Measurements from ENCODE around the gene HPN. TPM values are rescaled to one million over a fixed set of nuclear protein-coding genes. Genes with fewer than 3 reads are reported as not detected.

Gene HPN
- total and polyA plus RNA-seq, 2 of the 13 experiments (the other 11 are each of a cell fraction or from before 2014, with no cell fraction given) = 46.7 to 261 TPM

DNA sequence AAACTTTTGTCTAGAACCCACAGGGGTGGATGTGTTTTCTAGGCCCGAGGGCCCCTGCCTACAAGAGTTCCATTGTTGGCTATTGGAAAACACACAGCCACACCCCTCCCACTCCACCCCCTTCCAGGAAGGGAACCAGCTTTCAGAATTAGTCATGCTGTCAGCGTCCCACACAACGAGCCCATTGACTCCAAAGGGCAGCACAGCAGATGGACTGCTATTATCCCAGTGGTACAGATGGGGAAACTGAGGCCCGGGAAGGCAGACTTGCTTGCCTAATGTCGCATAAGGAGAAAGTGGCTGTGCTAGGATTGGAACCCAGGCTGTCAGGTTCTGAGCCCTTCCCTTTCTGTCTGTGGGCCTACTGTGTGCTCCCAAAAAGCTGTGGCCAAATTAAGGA, 66.0 kb downstream of the HPN start (continued):
- TF ChIP-seq, protein P1, sequence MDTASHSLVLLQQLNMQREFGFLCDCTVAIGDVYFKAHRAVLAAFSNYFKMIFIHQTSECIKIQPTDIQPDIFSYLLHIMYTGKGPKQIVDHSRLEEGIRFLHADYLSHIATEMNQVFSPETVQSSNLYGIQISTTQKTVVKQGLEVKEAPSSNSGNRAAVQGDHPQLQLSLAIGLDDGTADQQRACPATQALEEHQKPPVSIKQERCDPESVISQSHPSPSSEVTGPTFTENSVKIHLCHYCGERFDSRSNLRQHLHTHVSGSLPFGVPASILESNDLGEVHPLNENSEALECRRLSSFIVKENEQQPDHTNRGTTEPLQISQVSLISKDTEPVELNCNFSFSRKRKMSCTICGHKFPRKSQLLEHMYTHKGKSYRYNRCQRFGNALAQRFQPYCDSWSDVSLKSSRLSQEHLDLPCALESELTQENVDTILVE (CRISPR knock-in tag; IDR thresholded peaks at IDR 0.05) = no peak
- TF ChIP-seq, protein P2, sequence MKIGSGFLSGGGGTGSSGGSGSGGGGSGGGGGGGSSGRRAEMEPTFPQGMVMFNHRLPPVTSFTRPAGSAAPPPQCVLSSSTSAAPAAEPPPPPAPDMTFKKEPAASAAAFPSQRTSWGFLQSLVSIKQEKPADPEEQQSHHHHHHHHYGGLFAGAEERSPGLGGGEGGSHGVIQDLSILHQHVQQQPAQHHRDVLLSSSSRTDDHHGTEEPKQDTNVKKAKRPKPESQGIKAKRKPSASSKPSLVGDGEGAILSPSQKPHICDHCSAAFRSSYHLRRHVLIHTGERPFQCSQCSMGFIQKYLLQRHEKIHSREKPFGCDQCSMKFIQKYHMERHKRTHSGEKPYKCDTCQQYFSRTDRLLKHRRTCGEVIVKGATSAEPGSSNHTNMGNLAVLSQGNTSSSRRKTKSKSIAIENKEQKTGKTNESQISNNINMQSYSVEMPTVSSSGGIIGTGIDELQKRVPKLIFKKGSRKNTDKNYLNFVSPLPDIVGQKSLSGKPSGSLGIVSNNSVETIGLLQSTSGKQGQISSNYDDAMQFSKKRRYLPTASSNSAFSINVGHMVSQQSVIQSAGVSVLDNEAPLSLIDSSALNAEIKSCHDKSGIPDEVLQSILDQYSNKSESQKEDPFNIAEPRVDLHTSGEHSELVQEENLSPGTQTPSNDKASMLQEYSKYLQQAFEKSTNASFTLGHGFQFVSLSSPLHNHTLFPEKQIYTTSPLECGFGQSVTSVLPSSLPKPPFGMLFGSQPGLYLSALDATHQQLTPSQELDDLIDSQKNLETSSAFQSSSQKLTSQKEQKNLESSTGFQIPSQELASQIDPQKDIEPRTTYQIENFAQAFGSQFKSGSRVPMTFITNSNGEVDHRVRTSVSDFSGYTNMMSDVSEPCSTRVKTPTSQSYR (CRISPR knock-in tag; IDR thresholded peaks at IDR 0.05; ENCODE audit: borderline replicate concordance) = peak; percentile 59; the same call in 1 of the 2 replicates
- TF ChIP-seq HMGA1 (CRISPR knock-in tag; conservative IDR thresholded peaks at IDR 0.05) (no peak), ETV5 (CRISPR knock-in tag; IDR thresholded peaks at IDR 0.05; ENCODE audit: borderline replicate concordance) (peak; percentile 59; the same call in 1 of the 2 replicates), GTF2F1 (IDR thresholded peaks at IDR 0.05; ENCODE audit: low read length) (no peak), NR2F6 (IDR thresholded peaks at IDR 0.05) (no peak), NR2F6 (CRISPR knock-in tag; IDR thresholded peaks at IDR 0.05) (peak; percentile 63; the same call in 1 of the 2 replicates), CENPT (CRISPR knock-in tag; IDR thresholded peaks at IDR 0.05; ENCODE audit: low read depth) (no peak), ZMYM3 (CRISPR knock-in tag; IDR thresholded peaks at IDR 0.05) (peak; percentile 86), ZNF629 (CRISPR knock-in tag; conservative IDR thresholded peaks at IDR 0.05) (peak; percentile 96), ZNF644 (CRISPR knock-in tag; IDR thresholded peaks at IDR 0.05; ENCODE audit: low read depth) (peak; percentile 82), ZNF501 (CRISPR knock-in tag; IDR thresholded peaks at IDR 0.05) (peak; percentile 47; the same call in 1 of the 2 replicates), GATAD2A (CRISPR knock-in tag; IDR thresholded peaks at IDR 0.05) (peak; percentile 57), ZBTB20 (CRISPR knock-in tag; IDR thresholded peaks at IDR 0.05; ENCODE audit: borderline replicate concordance, low read depth) (no peak), SAP130 (CRISPR knock-in tag; IDR thresholded peaks at IDR 0.05; ENCODE audit: low read depth) (peak; percentile 75), FOXP1 (IDR thresholded peaks at IDR 0.05) (no peak), FOXP1 (CRISPR knock-in tag; IDR thresholded peaks at IDR 0.05) (peak; percentile 52), XRCC5 (optimal IDR thresholded peaks at IDR 0.05; ENCODE audit: low read length) (peak; percentile 67)
- TF ChIP-seq, protein P3, sequence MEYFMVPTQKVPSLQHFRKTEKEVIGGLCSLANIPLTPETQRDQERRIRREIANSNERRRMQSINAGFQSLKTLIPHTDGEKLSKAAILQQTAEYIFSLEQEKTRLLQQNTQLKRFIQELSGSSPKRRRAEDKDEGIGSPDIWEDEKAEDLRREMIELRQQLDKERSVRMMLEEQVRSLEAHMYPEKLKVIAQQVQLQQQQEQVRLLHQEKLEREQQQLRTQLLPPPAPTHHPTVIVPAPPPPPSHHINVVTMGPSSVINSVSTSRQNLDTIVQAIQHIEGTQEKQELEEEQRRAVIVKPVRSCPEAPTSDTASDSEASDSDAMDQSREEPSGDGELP (IDR thresholded peaks at IDR 0.05; ENCODE audit: borderline replicate concordance, low read depth) = peak; percentile 13; the same call in 1 of the 2 replicates
- TF ChIP-seq, protein P4, sequence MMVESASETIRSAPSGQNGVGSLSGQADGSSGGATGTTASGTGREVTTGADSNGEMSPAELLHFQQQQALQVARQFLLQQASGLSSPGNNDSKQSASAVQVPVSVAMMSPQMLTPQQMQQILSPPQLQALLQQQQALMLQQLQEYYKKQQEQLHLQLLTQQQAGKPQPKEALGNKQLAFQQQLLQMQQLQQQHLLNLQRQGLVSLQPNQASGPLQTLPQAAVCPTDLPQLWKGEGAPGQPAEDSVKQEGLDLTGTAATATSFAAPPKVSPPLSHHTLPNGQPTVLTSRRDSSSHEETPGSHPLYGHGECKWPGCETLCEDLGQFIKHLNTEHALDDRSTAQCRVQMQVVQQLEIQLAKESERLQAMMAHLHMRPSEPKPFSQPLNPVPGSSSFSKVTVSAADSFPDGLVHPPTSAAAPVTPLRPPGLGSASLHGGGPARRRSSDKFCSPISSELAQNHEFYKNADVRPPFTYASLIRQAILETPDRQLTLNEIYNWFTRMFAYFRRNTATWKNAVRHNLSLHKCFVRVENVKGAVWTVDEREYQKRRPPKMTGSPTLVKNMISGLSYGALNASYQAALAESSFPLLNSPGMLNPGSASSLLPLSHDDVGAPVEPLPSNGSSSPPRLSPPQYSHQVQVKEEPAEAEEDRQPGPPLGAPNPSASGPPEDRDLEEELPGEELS (CRISPR knock-in tag; IDR thresholded peaks at IDR 0.05) = peak; percentile 36; the same call in 1 of the 2 replicates
- TF ChIP-seq, protein P5, sequence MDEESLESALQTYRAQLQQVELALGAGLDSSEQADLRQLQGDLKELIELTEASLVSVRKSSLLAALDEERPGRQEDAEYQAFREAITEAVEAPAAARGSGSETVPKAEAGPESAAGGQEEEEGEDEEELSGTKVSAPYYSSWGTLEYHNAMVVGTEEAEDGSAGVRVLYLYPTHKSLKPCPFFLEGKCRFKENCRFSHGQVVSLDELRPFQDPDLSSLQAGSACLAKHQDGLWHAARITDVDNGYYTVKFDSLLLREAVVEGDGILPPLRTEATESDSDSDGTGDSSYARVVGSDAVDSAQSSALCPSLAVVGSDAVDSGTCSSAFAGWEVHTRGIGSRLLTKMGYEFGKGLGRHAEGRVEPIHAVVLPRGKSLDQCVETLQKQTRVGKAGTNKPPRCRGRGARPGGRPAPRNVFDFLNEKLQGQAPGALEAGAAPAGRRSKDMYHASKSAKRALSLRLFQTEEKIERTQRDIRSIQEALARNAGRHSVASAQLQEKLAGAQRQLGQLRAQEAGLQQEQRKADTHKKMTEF (CRISPR knock-in tag; IDR thresholded peaks at IDR 0.05) = peak; percentile 31; the same call in 1 of the 2 replicates
- TF ChIP-seq, protein P6, sequence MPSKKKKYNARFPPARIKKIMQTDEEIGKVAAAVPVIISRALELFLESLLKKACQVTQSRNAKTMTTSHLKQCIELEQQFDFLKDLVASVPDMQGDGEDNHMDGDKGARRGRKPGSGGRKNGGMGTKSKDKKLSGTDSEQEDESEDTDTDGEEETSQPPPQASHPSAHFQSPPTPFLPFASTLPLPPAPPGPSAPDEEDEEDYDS (CRISPR knock-in tag; IDR thresholded peaks at IDR 0.05) = peak; percentile 40; the same call in 1 of the 2 replicates
- TF ChIP-seq, protein P7, sequence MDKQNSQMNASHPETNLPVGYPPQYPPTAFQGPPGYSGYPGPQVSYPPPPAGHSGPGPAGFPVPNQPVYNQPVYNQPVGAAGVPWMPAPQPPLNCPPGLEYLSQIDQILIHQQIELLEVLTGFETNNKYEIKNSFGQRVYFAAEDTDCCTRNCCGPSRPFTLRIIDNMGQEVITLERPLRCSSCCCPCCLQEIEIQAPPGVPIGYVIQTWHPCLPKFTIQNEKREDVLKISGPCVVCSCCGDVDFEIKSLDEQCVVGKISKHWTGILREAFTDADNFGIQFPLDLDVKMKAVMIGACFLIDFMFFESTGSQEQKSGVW (CRISPR knock-in tag; IDR thresholded peaks at IDR 0.05; ENCODE audit: borderline replicate concordance) = no peak
